Peyer's patch (tissue), 4 donors: ENCODE measurements around the gene FLT1.

Experiments used
- POLR2A ChIP-seq, 2 donors: fragments of 450-650 bp; IDR thresholded peaks; one replicate each; pipeline ENCODE4 v1.5.1; 2017; ENCODE audit warnings: antibody characterized with exemption in 2 of 2, mild to moderate bottlenecking in 2 of 2, moderate library complexity in 2 of 2
- TF ChIP-seq, protein P1 (sequence below), 6 experiments: fragments of 450-650 bp in 4 of 6; fragments of 200-600 bp in 2 of 6; sonication (generic) in 1 of 6; IDR thresholded peaks; one replicate each; pipeline ENCODE4 v1.5.1; 2017 to 2019; ENCODE audit warnings: antibody characterized with exemption in 6 of 6, mild to moderate bottlenecking in 3 of 6, moderate library complexity in 1 of 6

DNA sequence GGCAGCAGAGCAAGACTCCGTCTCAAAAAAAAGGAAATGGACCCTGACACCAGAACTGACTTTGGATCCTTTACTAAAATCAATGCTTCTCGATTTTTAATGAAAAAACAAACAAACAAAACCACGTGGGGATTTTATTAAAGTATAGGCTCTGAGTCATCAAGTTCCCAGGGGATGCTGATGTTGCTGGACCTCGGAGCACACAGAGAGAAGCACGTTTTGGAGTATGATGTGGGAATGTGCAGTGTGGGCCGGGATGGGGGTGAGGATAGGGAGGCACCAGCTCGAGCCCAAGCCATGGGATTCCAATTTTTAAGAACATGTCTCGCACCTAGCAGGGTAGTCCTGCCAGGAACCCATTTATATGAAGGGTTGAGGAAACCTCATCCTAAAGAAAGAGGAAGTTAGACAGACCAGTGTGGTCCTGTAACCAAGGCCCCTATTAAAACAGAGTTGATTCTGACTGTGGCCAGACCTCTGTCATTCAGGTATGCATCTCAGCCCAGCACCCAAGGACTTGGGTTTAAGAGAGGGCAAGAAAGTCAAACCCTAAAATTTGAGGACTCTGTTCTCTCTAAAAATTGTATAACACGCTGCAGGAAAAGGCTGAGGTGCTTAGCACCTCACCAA is 6.4 kb downstream of the FLT1 start:
- TF ChIP-seq POLR2A (IDR thresholded peaks at IDR 0.05) = no peak
- TF ChIP-seq, protein P1, sequence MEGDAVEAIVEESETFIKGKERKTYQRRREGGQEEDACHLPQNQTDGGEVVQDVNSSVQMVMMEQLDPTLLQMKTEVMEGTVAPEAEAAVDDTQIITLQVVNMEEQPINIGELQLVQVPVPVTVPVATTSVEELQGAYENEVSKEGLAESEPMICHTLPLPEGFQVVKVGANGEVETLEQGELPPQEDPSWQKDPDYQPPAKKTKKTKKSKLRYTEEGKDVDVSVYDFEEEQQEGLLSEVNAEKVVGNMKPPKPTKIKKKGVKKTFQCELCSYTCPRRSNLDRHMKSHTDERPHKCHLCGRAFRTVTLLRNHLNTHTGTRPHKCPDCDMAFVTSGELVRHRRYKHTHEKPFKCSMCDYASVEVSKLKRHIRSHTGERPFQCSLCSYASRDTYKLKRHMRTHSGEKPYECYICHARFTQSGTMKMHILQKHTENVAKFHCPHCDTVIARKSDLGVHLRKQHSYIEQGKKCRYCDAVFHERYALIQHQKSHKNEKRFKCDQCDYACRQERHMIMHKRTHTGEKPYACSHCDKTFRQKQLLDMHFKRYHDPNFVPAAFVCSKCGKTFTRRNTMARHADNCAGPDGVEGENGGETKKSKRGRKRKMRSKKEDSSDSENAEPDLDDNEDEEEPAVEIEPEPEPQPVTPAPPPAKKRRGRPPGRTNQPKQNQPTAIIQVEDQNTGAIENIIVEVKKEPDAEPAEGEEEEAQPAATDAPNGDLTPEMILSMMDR (IDR thresholded peaks at IDR 0.05) = no peak
